Stomach (tissue), 9 donors: ENCODE measurements around the gene HSFX4. TPM values are rescaled to one million over a fixed set of nuclear protein-coding genes. Genes with fewer than 3 reads are reported as not detected.
"Not testable (repeated sequence)": the region's sequence is repeated elsewhere in the genome, so short reads cannot be mapped to it uniquely, and the experiment has no call there.

Experiments
- DNase-seq, 2 donors: peaks; one replicate each; pipeline versions ENCODE4 v3.0.0 to v3.0.0-alpha.2; 2013 to 2019
- H3K27ac ChIP-seq, 5 donors: fragments of 200-600 bp in 4 of 5; sonication (generic) in 4 of 5; one replicate each; pipeline ENCODE4 v1.5.1; 2013 to 2019; ENCODE audit warnings: mild to moderate bottlenecking in 1 of 5, moderate library complexity in 1 of 5
- H3K27me3 ChIP-seq, 3 donors: fragments of 200-600 bp; sonication (generic); one replicate each; pipeline ENCODE4 v1.5.1; 2017 to 2019; ENCODE audit warnings: mixed run types in 1 of 3
- H3K36me3 ChIP-seq, 4 donors: fragments of 200-600 bp; sonication (generic); 1 replicate in 3 of 4; 2 replicates in 1 of 4; pipeline ENCODE4 v1.5.1; 2016 to 2019
- H3K4me1 ChIP-seq, 4 donors: fragments of 200-600 bp; sonication (generic); one replicate each; pipeline ENCODE4 v1.5.1; 2016 to 2019
- H3K4me3 ChIP-seq, 4 donors: fragments of 200-600 bp; sonication (generic) in 3 of 4; one replicate each; pipeline ENCODE4 v1.5.1; 2016 to 2019; ENCODE audit warnings: mild to moderate bottlenecking in 1 of 4
- H3K9me3 ChIP-seq, 4 donors: fragments of 200-600 bp; sonication (generic); one replicate each; pipeline ENCODE4 v1.5.1; 2016 to 2019
- EP300 ChIP-seq: sonication (generic); formaldehyde crosslinking; IDR thresholded peaks from one replicate; pipeline ENCODE4 v1.6.1; 2017; ENCODE audit warnings: antibody characterized with exemption
- POLR2A ChIP-seq, 4 donors: fragments of 450-650 bp; IDR thresholded peaks; one replicate each; pipeline ENCODE4 v1.6.1; 2016; ENCODE audit warnings: antibody characterized with exemption in 4 of 4, control low read depth in 2 of 4, mild to moderate bottlenecking in 1 of 4, moderate library complexity in 1 of 4
- POLR2AphosphoS5 ChIP-seq, 3 donors: sonication (generic); formaldehyde crosslinking; IDR thresholded peaks; one replicate each; pipeline ENCODE4 v1.6.1; 2016; ENCODE audit warnings: antibody characterized with exemption in 3 of 3
- WGBS, 5 donors: extraction: QIAGEN DNeasy Blood & Tissue Kit in 3 of 5; methylation state at CpG; one replicate each; pipeline versions ENCODE4 v1.1.5 to v1.1.7; 2013 to 2018; 5-methylcytosine and 5-hydroxymethylcytosine counted together
- intact Hi-C: fragments of 100-400 bp; cut with DNase I; formaldehyde crosslinking; loops from one replicate; pipeline ENCODE4 v1.15.1; 2023; ENCODE audit warnings: low total_unique reads
- polyA plus RNA-seq, 3 donors: library from polyadenylated mRNA; stranded (reverse); fragments of 200-250 nt; gene quantifications; one replicate each; pipeline ENCODE4 v1.2.3, GENCODE V29; 2013
- total RNA-seq, 5 donors: library from RNA; depleted of rRNA; stranded (reverse); fragments of >200 nt; gene quantifications; one replicate each; pipeline versions ENCODE4 v1.1.0 to v1.2.3, GENCODE V29; 2014 to 2016
- TF ChIP-seq, protein P1 (sequence below), 7 experiments: fragments of 450-650 bp in 4 of 7; fragments of 200-600 bp in 3 of 7; sonication (generic) in 3 of 7; IDR thresholded peaks; one replicate each; pipeline ENCODE4 v1.5.1; 2016 to 2019; ENCODE audit warnings: antibody characterized with exemption in 7 of 7, control low read depth in 2 of 7, mild to moderate bottlenecking in 1 of 7
- donor health status: healthy with polysubstance abuse.
- donor health status: Bipolar disorder and iron deficiency.
- donor health status: healthy.

Gene HSFX4
- total and polyA plus RNA-seq, 8 donors: not detected

DNA sequence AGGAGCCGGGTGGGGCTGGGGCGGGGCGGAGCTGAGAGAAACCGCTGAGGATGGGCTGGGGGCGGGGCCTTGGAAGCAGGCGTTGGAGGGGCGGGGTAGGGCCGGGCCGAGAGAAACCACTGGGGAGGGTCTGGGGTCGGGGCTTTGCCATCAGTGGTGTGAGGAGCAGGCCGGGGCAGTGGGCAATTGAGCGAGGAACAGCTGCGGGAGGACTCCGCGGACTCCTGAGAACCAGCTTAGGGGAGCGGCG is 10.2 kb downstream of the HSFX4 start:
- TF ChIP-seq POLR2A (IDR thresholded peaks at IDR 0.05) (no peak), EP300 (no peak), POLR2AphosphoS5 (IDR thresholded peaks at IDR 0.05) (no peak)
- TF ChIP-seq, protein P1, sequence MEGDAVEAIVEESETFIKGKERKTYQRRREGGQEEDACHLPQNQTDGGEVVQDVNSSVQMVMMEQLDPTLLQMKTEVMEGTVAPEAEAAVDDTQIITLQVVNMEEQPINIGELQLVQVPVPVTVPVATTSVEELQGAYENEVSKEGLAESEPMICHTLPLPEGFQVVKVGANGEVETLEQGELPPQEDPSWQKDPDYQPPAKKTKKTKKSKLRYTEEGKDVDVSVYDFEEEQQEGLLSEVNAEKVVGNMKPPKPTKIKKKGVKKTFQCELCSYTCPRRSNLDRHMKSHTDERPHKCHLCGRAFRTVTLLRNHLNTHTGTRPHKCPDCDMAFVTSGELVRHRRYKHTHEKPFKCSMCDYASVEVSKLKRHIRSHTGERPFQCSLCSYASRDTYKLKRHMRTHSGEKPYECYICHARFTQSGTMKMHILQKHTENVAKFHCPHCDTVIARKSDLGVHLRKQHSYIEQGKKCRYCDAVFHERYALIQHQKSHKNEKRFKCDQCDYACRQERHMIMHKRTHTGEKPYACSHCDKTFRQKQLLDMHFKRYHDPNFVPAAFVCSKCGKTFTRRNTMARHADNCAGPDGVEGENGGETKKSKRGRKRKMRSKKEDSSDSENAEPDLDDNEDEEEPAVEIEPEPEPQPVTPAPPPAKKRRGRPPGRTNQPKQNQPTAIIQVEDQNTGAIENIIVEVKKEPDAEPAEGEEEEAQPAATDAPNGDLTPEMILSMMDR (IDR thresholded peaks at IDR 0.05): no peak
- WGBS, 5 donors: 0 to 55% (median 21%) methylated on average over 9 to 17 of the region's 17 CpGs
- H3K4me3 ChIP-seq: peak overlapping the region; percentile 44 to 52 (median 47)
- intact Hi-C loops: no loop called here
- no peaks in the 10 kb centered on the region for H3K27me3 ChIP-seq
- H3K36me3 ChIP-seq: peaks cover 0 to 2% (median 0%) of the 10 kb centered on the region in 4 donors
- peak overlapping the region; percentile 92 to 97 (median 95) for H3K27ac ChIP-seq
- no peaks in the 10 kb centered on the region for H3K9me3 ChIP-seq
- no peak for DNase-seq
- peaks cover 0 to 8% (median 6%) of the 10 kb centered on the region in 4 donors for H3K4me1 ChIP-seq

DNA sequence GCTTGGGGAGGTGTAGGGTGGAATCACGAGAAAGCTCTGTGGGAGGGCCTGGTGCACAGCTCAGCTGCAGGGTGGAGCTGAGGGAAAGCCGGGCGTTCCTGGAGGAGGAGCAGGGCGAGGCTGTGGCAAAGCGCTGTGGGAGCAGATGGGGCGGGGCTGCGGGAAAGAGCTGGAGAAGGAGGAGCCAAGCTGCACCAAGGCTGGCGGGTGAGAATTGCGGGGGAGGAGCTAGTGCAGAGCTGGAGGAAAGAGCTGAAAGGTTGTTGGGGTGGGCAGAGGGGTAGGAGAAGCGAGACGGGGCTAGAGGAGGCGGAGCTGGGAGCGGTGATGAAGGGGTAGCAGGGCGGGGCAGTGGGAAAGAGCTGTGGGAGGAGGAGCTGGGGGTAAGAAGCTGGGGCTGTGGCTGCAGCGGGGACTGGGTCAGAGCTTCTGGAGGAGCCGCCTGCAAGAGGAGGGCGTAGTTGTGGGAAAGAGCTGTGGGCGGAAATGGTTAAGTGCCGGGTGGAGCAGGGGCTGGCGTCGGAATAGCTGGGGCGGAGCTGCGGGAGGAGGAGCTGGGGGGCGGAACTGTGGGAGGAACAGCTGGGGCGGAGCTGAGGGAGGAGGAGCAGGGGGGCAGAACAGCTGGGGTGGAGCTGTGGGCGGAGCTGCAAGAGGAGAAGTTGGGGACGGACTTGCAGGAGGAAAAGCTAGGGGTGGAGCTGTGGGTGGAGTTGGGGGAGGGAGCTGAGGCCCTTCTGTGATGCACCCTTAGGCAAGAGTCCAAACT is 10.7 kb downstream of the HSFX4 start:
- Histone ChIP-seq H3K27ac (peak overlapping the region; percentile 92 to 97 (median 95)), H3K4me3 (peak overlapping the region; percentile 44 to 52 (median 47)), H3K36me3 (peaks cover 0 to 2% (median 0%) of the 10 kb centered on the region in 4 donors), H3K9me3 (no peaks in the 10 kb centered on the region), H3K27me3 (no peaks in the 10 kb centered on the region), H3K4me1 (peaks cover 0 to 8% (median 6%) of the 10 kb centered on the region in 4 donors)
- intact Hi-C loops: no loop called here
- peak in 2 of 3 donors; percentile 30 to 46 for TF ChIP-seq POLR2AphosphoS5 (IDR thresholded peaks at IDR 0.05)
- TF ChIP-seq, protein P1 (IDR thresholded peaks at IDR 0.05): no peak
- 0 to 44% (median 11%) methylated on average over 21 to 27 of the region's 27 CpGs for WGBS, 5 donors
- peak; percentile 91 to 98 for DNase-seq

DNA sequence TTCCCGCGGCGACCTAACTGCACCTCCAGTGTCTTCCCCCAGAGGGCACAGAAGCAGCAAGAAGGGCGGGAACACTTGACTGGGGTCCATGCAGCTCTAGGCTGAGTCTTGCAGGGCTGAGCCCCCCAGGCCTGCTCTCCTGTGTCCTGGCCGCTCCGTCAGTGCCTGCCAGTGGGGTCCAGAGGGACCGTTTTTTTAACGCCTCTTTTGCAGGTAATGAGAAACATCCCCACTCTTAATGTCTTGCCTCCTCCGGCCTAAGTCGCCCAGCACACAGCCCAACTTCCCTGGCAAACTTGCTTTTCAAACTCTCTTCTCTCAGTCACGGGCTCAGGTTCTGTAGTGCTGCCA is 11.3 kb downstream of the HSFX4 start:
- WGBS, 5 donors: 3 to 39% (median 21%) methylated on average over 4 to 10 of the region's 11 CpGs
- H3K36me3 ChIP-seq, DNase-seq, H3K9me3 ChIP-seq, H3K27me3 ChIP-seq, H3K4me1 ChIP-seq, intact Hi-C loops: not testable (repeated sequence)
- peak overlapping the region in 3 of 5 donors; percentile 94 to 95 (median 95) for H3K27ac ChIP-seq
- TF ChIP-seq, protein P1 (IDR thresholded peaks at IDR 0.05): peak in 4 of 7 experiments; percentile 23 to 51 (median 38)
- H3K4me3 ChIP-seq: peak overlapping the region in 3 of 4 donors; percentile 7 to 48 (median 11)

DNA sequence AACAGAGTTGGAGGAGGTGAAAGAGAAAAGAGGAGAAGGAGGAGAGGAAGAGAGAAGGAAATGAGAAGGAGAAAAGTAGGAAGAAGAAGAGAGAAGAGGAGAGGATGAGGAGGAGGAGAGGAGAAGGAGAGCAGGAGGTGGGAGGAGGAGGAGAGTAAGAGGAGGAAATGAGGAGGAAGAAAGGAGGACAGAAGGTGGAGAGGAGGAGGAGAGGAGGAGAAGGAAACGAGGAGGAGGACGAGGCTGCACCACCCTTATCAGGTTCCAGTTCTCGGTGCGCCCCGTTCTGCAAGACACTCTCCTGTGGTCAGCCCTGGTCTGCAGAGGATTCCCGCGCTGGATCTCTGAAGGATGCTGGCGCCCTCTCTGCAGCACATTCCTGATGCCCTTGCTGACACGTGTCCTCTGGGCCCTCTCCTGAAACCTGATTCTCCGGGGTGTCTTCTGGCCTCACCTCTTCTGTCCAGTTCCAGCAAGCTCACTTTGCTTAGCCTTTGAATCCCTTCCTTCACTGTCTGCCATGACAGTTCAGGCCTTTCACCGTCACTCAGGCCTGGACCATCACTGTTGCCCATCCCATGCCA is 15.8 kb downstream of the HSFX4 start:
- DNase-seq, H3K27ac ChIP-seq, H3K27me3 ChIP-seq, H3K4me3 ChIP-seq, H3K9me3 ChIP-seq, intact Hi-C loops: not testable (repeated sequence)
- H3K36me3 ChIP-seq: peaks cover 0 to 22% (median 18%) of the 10 kb centered on the region in 4 donors
- peaks cover 0 to 10% (median 0%) of the 10 kb centered on the region in 4 donors for H3K4me1 ChIP-seq
- WGBS, 5 donors: 69 to 83% (median 77%) methylated on average over 4 to 11 of the region's 11 CpGs

DNA sequence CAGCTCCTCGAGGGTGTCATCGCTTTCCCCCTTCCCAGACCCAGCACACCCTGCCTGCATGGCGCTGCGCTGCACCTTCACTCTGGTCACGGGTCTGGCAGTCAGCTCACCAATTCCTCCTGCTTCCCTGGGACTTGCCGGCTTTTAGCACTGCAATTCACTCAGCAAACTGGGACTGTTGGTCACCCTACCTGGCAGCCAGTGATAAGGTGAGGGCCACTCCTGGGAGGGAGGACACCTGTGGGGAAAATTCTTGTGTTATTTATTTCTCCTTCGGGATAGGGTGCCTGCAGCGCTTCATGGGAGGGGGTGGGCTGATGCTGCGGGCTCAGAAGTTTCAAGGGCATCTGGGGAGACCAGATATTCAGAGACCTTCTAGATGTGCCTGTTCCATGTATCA is 16.4 kb downstream of the HSFX4 start:
- H3K4me3 ChIP-seq, H3K27ac ChIP-seq, intact Hi-C loops, H3K27me3 ChIP-seq, H3K9me3 ChIP-seq, DNase-seq: not testable (repeated sequence)
- Histone ChIP-seq H3K36me3 (peaks cover 0 to 22% (median 18%) of the 10 kb centered on the region in 4 donors), H3K4me1 (peaks cover 0 to 13% (median 0%) of the 10 kb centered on the region in 4 donors)
- WGBS, 5 donors: 72 to 94% (median 81%) methylated on average over 6 to 7 of the region's 9 CpGs; no CpG with 5 or more reads in 1 of the 5 donors

DNA sequence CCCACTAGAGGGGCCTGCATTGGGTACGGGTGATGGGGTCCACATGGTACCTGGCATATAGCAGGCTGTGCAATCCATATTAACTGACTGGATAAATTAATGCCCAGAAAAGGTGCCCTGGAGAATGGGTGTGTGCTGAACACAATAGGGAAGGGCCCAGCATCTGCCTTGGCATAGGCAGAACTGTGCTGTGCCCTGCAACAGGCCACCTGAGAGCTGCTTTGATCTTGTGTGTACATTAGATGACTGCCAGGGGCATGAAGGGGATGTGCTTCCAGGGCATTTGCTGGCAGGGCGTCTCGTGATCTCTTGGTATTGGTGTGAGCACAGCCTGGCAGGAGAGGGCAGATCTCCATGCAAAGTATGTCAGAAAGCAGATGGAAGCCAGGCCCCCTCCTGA is 17.6 kb downstream of the HSFX4 start:
- H3K27ac ChIP-seq, intact Hi-C loops: not testable (repeated sequence)

More for the DNA sequence above, 17.6 kb downstream of the HSFX4 start:
- not testable (repeated sequence) for H3K27me3 ChIP-seq, H3K9me3 ChIP-seq, DNase-seq, H3K4me3 ChIP-seq
- no CpG with 5 or more reads among the region's 3 CpGs for WGBS, 5 donors
- Histone ChIP-seq H3K36me3 (peaks cover 0 to 22% (median 18%) of the 10 kb centered on the region in 4 donors), H3K4me1 (peaks cover 0 to 13% (median 0%) of the 10 kb centered on the region in 4 donors)
